Endothelial cell of umbilical vein (primary cell): Measurements from ENCODE around the gene LGALSL. TPM values are rescaled to one million over a fixed set of nuclear protein-coding genes. Genes with fewer than 3 reads are reported as not detected.

ENCODE experiments used
- BruUV-seq: library from RNA; stranded (reverse); fragments of 400-500 nt; replicated peaks from 2 replicates; lab custom pipeline; 2021; lab: Mats Ljungman, UMichigan
- CTCF ChIA-PET: fragments of 300-600, 350-600 bp; sonication (Branson Sonifier 250); formaldehyde crosslinking; loops from one replicate; lab custom pipeline; 2021; ENCODE audit warnings: antibody characterized with exemption, inconsistent platforms; lab: Charles Lee
- POLR2A ChIA-PET: fragments of 300-600, 350-600 bp; sonication (Branson Sonifier 250); formaldehyde crosslinking; loops from one replicate; lab custom pipeline; 2021; ENCODE audit warnings: antibody characterized with exemption, inconsistent platforms; lab: Charles Lee
- DNase-seq: peaks from one replicate; pipeline ENCODE4 v3.0.0-alpha.2; 2011; ENCODE audit warnings: low read depth, low spot score
- FAIRE-seq: peaks from 2 replicates; lab custom pipeline; 2011; peaks lifted over from hg19 to GRCh38; lab: Jason Lieb, UNC
- H2AFZ ChIP-seq: 2 replicates; pipeline ENCODE4 v1.6.0; 2012; ENCODE audit warnings: low read depth, low read length, control low read depth, inconsistent platforms
- H3K27ac ChIP-seq: 2 replicates; pipeline ENCODE4 v1.5.1; 2011; ENCODE audit warnings: low read depth, mild to moderate bottlenecking, control low read depth, low read length, moderate library complexity; ENCODE audit not compliant: insufficient read depth
- H3K27me3 ChIP-seq, 2 experiments: 2 replicates each; pipeline versions ENCODE4 v1.6.0 to v1.6.1; 2011; ENCODE audit warnings: low read length in 2 of 2, mixed read lengths in 1 of 2; ENCODE audit not compliant: control insufficient read depth in 2 of 2, insufficient read depth in 2 of 2
- H3K36me3 ChIP-seq, 2 experiments: 2 replicates in 1 of 2; 3 replicates in 1 of 2; pipeline ENCODE4 v1.5.1; 2011; ENCODE audit warnings: low read length in 2 of 2, mild to moderate bottlenecking in 1 of 2, moderate library complexity in 1 of 2; ENCODE audit not compliant: control insufficient read depth in 2 of 2, insufficient read depth in 2 of 2; ENCODE audit errors: extremely low read depth in 1 of 2
- H3K4me1 ChIP-seq: 3 replicates; pipeline ENCODE4 v1.5.1; 2011; ENCODE audit warnings: mild to moderate bottlenecking, low read length; ENCODE audit not compliant: control insufficient read depth, insufficient read depth; ENCODE audit errors: extremely low read depth
- H3K4me2 ChIP-seq: 2 replicates; pipeline ENCODE4 v1.6.1; 2011; ENCODE audit warnings: low read length, control low read depth, mixed read lengths; ENCODE audit not compliant: insufficient read depth
- H3K4me3 ChIP-seq, 3 experiments: fragments of 200-600 bp in 1 of 3; sonication (generic), shearing (Covaris generic) in 1 of 3; replicated peaks in 1 of 3; 2 replicates each; pipeline ENCODE4 v1.5.1; 2011 to 2016; ENCODE audit warnings: control low read depth in 3 of 3, low read length in 3 of 3, mild to moderate bottlenecking in 2 of 3, inconsistent platforms in 1 of 3, low read depth in 1 of 3, moderate library complexity in 1 of 3; ENCODE audit not compliant: insufficient read depth in 1 of 3
- H3K79me2 ChIP-seq: 2 replicates; pipeline ENCODE4 v1.6.0; 2012; ENCODE audit warnings: low read length, inconsistent platforms; ENCODE audit not compliant: control insufficient read depth, insufficient read depth
- H3K9ac ChIP-seq: replicated peaks from 2 replicates; pipeline ENCODE3; 2011; ENCODE audit warnings: low read length, control low read depth; ENCODE audit not compliant: insufficient read depth; ENCODE audit errors: extremely low read depth
- H3K9me1 ChIP-seq: replicated peaks from 3 replicates; pipeline ENCODE4 v1.6.0; 2011; ENCODE audit warnings: mild to moderate bottlenecking, low read length; ENCODE audit not compliant: control insufficient read depth, insufficient read depth; ENCODE audit errors: extremely low read depth
- H3K9me3 ChIP-seq: replicated peaks from 2 replicates; pipeline ENCODE4 v1.5.1; 2012; ENCODE audit warnings: low read length, inconsistent platforms; ENCODE audit not compliant: control insufficient read depth, insufficient read depth
- H4K20me1 ChIP-seq: replicated peaks from 2 replicates; pipeline ENCODE3; 2011; ENCODE audit warnings: mild to moderate bottlenecking, low read length; ENCODE audit not compliant: control insufficient read depth, insufficient read depth; ENCODE audit errors: extremely low read depth
- EZH2 ChIP-seq: IDR thresholded peaks from 2 replicates; pipeline ENCODE4 v1.6.1; 2012; ENCODE audit warnings: borderline replicate concordance, low read depth, mild to moderate bottlenecking, moderate library complexity, low read length, inconsistent platforms; ENCODE audit not compliant: severe bottlenecking
- FOS ChIP-seq: IDR thresholded peaks from 2 replicates; pipeline ENCODE4 v1.6.1; 2011; ENCODE audit warnings: mild to moderate bottlenecking, low read length, moderate library complexity, borderline replicate concordance; ENCODE audit not compliant: insufficient read depth
- GATA2 ChIP-seq: IDR thresholded peaks from 2 replicates; pipeline ENCODE4 v1.7.0; 2011; ENCODE audit warnings: low read depth, mild to moderate bottlenecking, moderate library complexity, mixed read lengths, low read length; ENCODE audit not compliant: insufficient read length, insufficient read depth
- JUN ChIP-seq: IDR thresholded peaks from 2 replicates; pipeline ENCODE4 v1.6.1; 2011; ENCODE audit warnings: borderline replicate concordance, low read depth; ENCODE audit not compliant: insufficient read length, insufficient read depth
- MYC ChIP-seq: IDR thresholded peaks from one replicate; pipeline ENCODE4 v1.6.1; 2011; ENCODE audit warnings: mild to moderate bottlenecking, low read depth, low read length
- POLR2A ChIP-seq: IDR thresholded peaks from 2 replicates; pipeline ENCODE4 v1.6.1; 2012; ENCODE audit warnings: low read depth, mild to moderate bottlenecking, control low read depth, low read length
- POLR2AphosphoS5 ChIP-seq: IDR thresholded peaks from 2 replicates; pipeline ENCODE4 v1.6.1; 2012; ENCODE audit warnings: low read depth, mild to moderate bottlenecking, control low read depth, low read length, moderate library complexity; ENCODE audit not compliant: insufficient read depth
- dilution Hi-C: fragments of 300-500 bp; cut with MboI; formaldehyde crosslinking; loops from one replicate; pipeline ENCODE4 v1.15.0; 2019; ENCODE audit warnings: low sequenced_read_pairs; ENCODE audit not compliant: extremely low pct_ligation_motif_present
- intact Hi-C: fragments of 100-400 bp; cut with micrococcal nuclease; formaldehyde crosslinking; loops from one replicate; pipeline ENCODE4 v1.10.0; 2022
- polyA plus RNA-seq, 4 experiments: library from polyadenylated mRNA; depleted of rRNA in 3 of 4; stranded (reverse) in 3 of 4; unstranded in 1 of 4; fragments of >200 nt; gene quantifications; 2 replicates each; pipeline versions ENCODE4 v1.2.1 to v1.2.3, GENCODE V29; 2011 to 2012; ENCODE audit warnings: missing spikeins in 1 of 4
- total RNA-seq: library from RNA; stranded (reverse); gene quantifications from 2 replicates; pipeline ENCODE4 v1.2.3, GENCODE V29; 2021
- TF ChIP-seq, protein P1 (sequence below): IDR thresholded peaks from 2 replicates; pipeline ENCODE4 v1.6.1; 2011; ENCODE audit not compliant: insufficient read depth, insufficient read length
- TF ChIP-seq, protein P2 (sequence below), 2 donors: IDR thresholded peaks; 1 replicate in 1 of 2; 2 replicates in 1 of 2; pipeline ENCODE4 v1.5.1; 2011; ENCODE audit warnings: low read length in 2 of 2, mild to moderate bottlenecking in 2 of 2, moderate library complexity in 2 of 2, control low read depth in 1 of 2, inconsistent platforms in 1 of 2, low read depth in 1 of 2; ENCODE audit not compliant: insufficient read depth in 1 of 2; ENCODE audit errors: extremely low read depth in 1 of 2

LGALSL gene
- total and polyA plus RNA-seq, 2 donors (not counting 3 experiments of a cell fraction or from before 2014, with no cell fraction given), result 2.3 to 2.6 TPM

DNA sequence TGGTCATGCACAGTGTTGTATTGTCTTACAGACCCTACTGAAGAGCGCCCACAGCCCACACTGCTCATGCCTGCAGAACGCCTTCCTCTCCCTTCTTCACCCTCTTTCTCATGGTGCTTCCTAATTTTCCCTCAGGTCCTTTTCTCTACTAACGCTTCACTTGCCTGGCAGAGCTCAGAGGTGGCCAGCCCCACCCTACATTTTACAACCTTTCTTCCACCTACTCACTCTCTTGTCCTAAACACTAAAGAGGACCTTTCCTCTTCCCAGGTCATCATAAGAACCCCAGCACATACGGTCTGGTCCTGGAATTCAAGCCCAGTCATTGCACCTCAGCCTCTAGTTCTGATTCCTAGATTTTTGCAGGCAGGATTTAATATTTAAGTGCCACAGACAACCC is 11.7 kb upstream of the LGALSL start:
- H3K4me3 ChIP-seq, result no peak overlapping the region
- no peak overlapping the region for H3K27ac ChIP-seq
- DNase-seq (no peak), FAIRE-seq (no peak)
- no peaks in the 10 kb centered on the region for H3K4me1 ChIP-seq
- H3K27me3 ChIP-seq, result peaks cover 11 to 21% of the 10 kb centered on the region in 2 experiments
- H4K20me1 ChIP-seq, result no peaks in the 10 kb centered on the region
- ChIA-PET CTCF (interaction anchor here (1.2 kb wide), 1 partner anchor 112 kb away, joined by 4 read pairs; no protein-coding TSS in a partner anchor), POLR2A (no interaction called here)
- H3K9me3 ChIP-seq, result no peaks in the 10 kb centered on the region
- no peaks in the 10 kb centered on the region for H3K79me2 ChIP-seq
- BruUV-seq, result no TSS peak
- H3K9ac ChIP-seq, result no peak overlapping the region
- no peaks in the 10 kb centered on the region for H3K9me1 ChIP-seq
- dilution Hi-C loops (no loop called here), intact Hi-C loops (no loop called here)
- no peak overlapping the region for H2AFZ ChIP-seq
- H3K4me2 ChIP-seq, result no peak overlapping the region
- no peaks in the 10 kb centered on the region for H3K36me3 ChIP-seq
- TF ChIP-seq MYC, result no peak
- no peak for TF ChIP-seq GATA2
- no peak for TF ChIP-seq POLR2AphosphoS5
- TF ChIP-seq, protein P1, sequence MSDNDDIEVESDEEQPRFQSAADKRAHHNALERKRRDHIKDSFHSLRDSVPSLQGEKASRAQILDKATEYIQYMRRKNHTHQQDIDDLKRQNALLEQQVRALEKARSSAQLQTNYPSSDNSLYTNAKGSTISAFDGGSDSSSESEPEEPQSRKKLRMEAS, result no peak
- no peak for TF ChIP-seq EZH2
- no peak for TF ChIP-seq POLR2A
- no peak for TF ChIP-seq JUN
- TF ChIP-seq, protein P2, sequence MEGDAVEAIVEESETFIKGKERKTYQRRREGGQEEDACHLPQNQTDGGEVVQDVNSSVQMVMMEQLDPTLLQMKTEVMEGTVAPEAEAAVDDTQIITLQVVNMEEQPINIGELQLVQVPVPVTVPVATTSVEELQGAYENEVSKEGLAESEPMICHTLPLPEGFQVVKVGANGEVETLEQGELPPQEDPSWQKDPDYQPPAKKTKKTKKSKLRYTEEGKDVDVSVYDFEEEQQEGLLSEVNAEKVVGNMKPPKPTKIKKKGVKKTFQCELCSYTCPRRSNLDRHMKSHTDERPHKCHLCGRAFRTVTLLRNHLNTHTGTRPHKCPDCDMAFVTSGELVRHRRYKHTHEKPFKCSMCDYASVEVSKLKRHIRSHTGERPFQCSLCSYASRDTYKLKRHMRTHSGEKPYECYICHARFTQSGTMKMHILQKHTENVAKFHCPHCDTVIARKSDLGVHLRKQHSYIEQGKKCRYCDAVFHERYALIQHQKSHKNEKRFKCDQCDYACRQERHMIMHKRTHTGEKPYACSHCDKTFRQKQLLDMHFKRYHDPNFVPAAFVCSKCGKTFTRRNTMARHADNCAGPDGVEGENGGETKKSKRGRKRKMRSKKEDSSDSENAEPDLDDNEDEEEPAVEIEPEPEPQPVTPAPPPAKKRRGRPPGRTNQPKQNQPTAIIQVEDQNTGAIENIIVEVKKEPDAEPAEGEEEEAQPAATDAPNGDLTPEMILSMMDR (IDR thresholded peaks at IDR 0.05; ENCODE audit: extremely low read depth in 1 of 2, insufficient read depth in 1 of 2, low read depth in 1 of 2, low read length in 2 of 2), result no peak
- TF ChIP-seq FOS, result no peak
